Measurements from ENCODE around the gene S100A11.

GRCh38 chr1:152067929-152068328, 31.1 kb upstream of the S100A11 start:
- TF ChIP-seq POLR2A (IDR thresholded peaks at IDR 0.05; ENCODE audit: low read depth, low read length) (no peak), POLR2AphosphoS5 (IDR thresholded peaks at IDR 0.05; ENCODE audit: low read depth, low read length) (no peak), SPI1 (IDR thresholded peaks at IDR 0.05; ENCODE audit: low read depth, low read length) (no peak), TAF1 (IDR thresholded peaks at IDR 0.05; ENCODE audit: low read depth, low read length) (no peak), POU2F2 (IDR thresholded peaks at IDR 0.05; ENCODE audit: low read depth, low read length) (no peak), PAX5 (IDR thresholded peaks at IDR 0.05; ENCODE audit: insufficient read depth, low read length, severe bottlenecking) (no peak)

Measured in GM12891 (cell line).